K562 (cell line): ENCODE results near the gene CAMK2A. TPM values are rescaled to one million over a fixed set of nuclear protein-coding genes. Genes with fewer than 3 reads are reported as not detected.

Source experiments
- BHLHE40 ChIP-seq: IDR thresholded peaks from 2 replicates; pipeline ENCODE4 v1.6.1; 2011; ENCODE audit warnings: low read length, improper control_type of control experiment
- GTF3C2 ChIP-seq: IDR thresholded peaks from 3 replicates; pipeline ENCODE4 v1.6.1; 2011; ENCODE audit warnings: borderline replicate concordance, mild to moderate bottlenecking, moderate library complexity; ENCODE audit not compliant: insufficient read length; ENCODE audit errors: extremely low read depth
- KDM4B ChIP-seq, 2 experiments: fragments of 450-650 bp in 1 of 2; sonication (generic) in 1 of 2; IDR thresholded peaks; 2 replicates each; pipeline ENCODE4 v1.6.1; 2016 to 2017; ENCODE audit warnings: borderline replicate concordance in 2 of 2, antibody characterized with exemption in 1 of 2, low read depth in 1 of 2, mild to moderate bottlenecking in 1 of 2
- NR2C2 ChIP-seq, 2 experiments: fragments of 200-800 bp in 1 of 2; sonication (Bioruptor generic) in 1 of 2; sonication (generic) in 1 of 2; formaldehyde crosslinking in 1 of 2; IDR thresholded peaks; 2 replicates each; pipeline versions ENCODE4 v1.6.1 to v1.8.0; 2016 to 2022; ENCODE audit warnings: mild to moderate bottlenecking in 1 of 2, missing compliant biosample characterization in 1 of 2, missing genetic modification characterization in 1 of 2, missing genetic modification reagents in 1 of 2
- SMARCC2 ChIP-seq: fragments of 450-650 bp; IDR thresholded peaks from 2 replicates; pipeline ENCODE4 v1.6.1; 2017; ENCODE audit warnings: antibody characterized with exemption, moderate library complexity, mild to moderate bottlenecking, low read depth
- STAG1 ChIP-seq: sonication (generic); formaldehyde crosslinking; IDR thresholded peaks from 2 replicates; pipeline ENCODE4 v1.5.0; 2020; ENCODE audit warnings: missing genetic modification reagents, borderline replicate concordance
- SUPT5H ChIP-seq: fragments of 450-650 bp; IDR thresholded peaks from 2 replicates; pipeline ENCODE4 v1.6.1; 2016
- TRIM24 ChIP-seq, 2 experiments: fragments of 450-650 bp; IDR thresholded peaks; 2 replicates each; pipeline ENCODE4 v1.6.1; 2016
- ZBTB7A ChIP-seq: IDR thresholded peaks from 2 replicates; pipeline ENCODE4 v1.6.1; 2011; ENCODE audit warnings: low read depth, mild to moderate bottlenecking, low read length, moderate library complexity, borderline replicate concordance; ENCODE audit not compliant: control insufficient read depth
- ZFP36 ChIP-seq: fragments of 150-350 bp; IDR thresholded peaks from 2 replicates; pipeline ENCODE4 v1.6.1; 2018; ENCODE audit warnings: low read length, low read depth; ENCODE audit not compliant: partially characterized antibody
- ZNF224 ChIP-seq: sonication (generic); formaldehyde crosslinking; IDR thresholded peaks from 2 replicates; pipeline ENCODE4 v1.8.0; 2022; ENCODE audit warnings: mild to moderate bottlenecking, missing genetic modification reagents
- polyA plus RNA-seq, 8 experiments: library from polyadenylated mRNA; depleted of rRNA in 4 of 8; stranded (reverse) in 5 of 8; unstranded in 3 of 8; fragments of >200 nt; fragmentation: Nextera tagmentation in 2 of 8; fragmentation: Illumina TruSeq in 1 of 8; extraction: Ambion mirVana in 2 of 8; extraction: Trizol in 1 of 8; gene quantifications; 2 replicates each; pipeline versions ENCODE4 v1.2.1 to v1.2.3, GENCODE V29; 2011 to 2014; ENCODE audit warnings: inconsistent platforms in 1 of 8, missing spikeins in 1 of 8
- total RNA-seq, 7 experiments: library from RNA; depleted of rRNA in 6 of 7; stranded (reverse); fragments of >200 nt in 6 of 7; fragmentation: Illumina TruSeq in 2 of 7; extraction: Trizol in 2 of 7; gene quantifications; 2 replicates each; pipeline versions ENCODE4 v1.2.1 to v1.2.3, GENCODE V29; 2011 to 2021; ENCODE audit warnings: low replicate concordance in 1 of 7

Gene CAMK2A
- total and polyA plus RNA-seq, 9 of the 15 experiments (the other 6 are each of a cell fraction or from before 2014, with no cell fraction given): 0.01 to 0.18 (median 0.04) TPM; not detected in 6

GRCh38 chr5:150317048-150318003, 27.8 kb upstream of the CAMK2A start (continued):
- TF ChIP-seq SMARCC2: peak; percentile 66; the same call in 1 of the 2 replicates
- TF ChIP-seq KDM4B (IDR thresholded peaks at IDR 0.05; ENCODE audit: borderline replicate concordance in 2 of 2, low read depth in 1 of 2): no peak
- TF ChIP-seq GTF3C2: no peak
- TF ChIP-seq ZBTB7A: peak; percentile 91
- TF ChIP-seq TRIM24 (IDR thresholded peaks at IDR 0.05): peak in 1 of 2 experiments; percentile 18; a peak in 1 of 4 replicates
- TF ChIP-seq ZFP36: peak; percentile 63
- TF ChIP-seq ZNF224 (CRISPR knock-in tag): no peak
- TF ChIP-seq STAG1 (CRISPR knock-in tag): 0 out of 2 replicates have a peak, but pooled peaks have one; percentile 23
- TF ChIP-seq SUPT5H: no peak
- peak; percentile 28; the same call in 1 of the 2 replicates for TF ChIP-seq BHLHE40
- no peak for TF ChIP-seq NR2C2 (CRISPR knock-in tag; IDR thresholded peaks at IDR 0.05)
- peak; percentile 73 for TF ChIP-seq NR2C2 (tag; IDR thresholded peaks at IDR 0.05)
